SK-MEL-5 (cell line): ENCODE measurements around the gene PRX. TPM values are rescaled to one million over a fixed set of nuclear protein-coding genes. Genes with fewer than 3 reads are reported as not detected.
"Not testable (repeated sequence)": the region's sequence is repeated elsewhere in the genome, so short reads cannot be mapped to it uniquely, and the experiment has no call there.

Experiments used
- DNase-seq: peaks from one replicate; pipeline ENCODE4 v3.0.0-alpha.2; 2016; ENCODE audit warnings: low read depth, low spot score
- in situ Hi-C: cut with HindIII; loops from 2 replicates; pipeline ENCODE4 v1.10.0; 2016; ENCODE audit warnings: low sequenced_read_pairs, high pct_unique_total_duplicates, low pct_unique_long_range_greater_than_20kb
- total RNA-seq: library from RNA; depleted of rRNA; stranded (reverse); fragments of >200 nt; shearing (Covaris generic); gene quantifications from 2 replicates; pipeline ENCODE4 v1.2.3, GENCODE V29; 2014

Gene PRX
- total RNA-seq, 1 experiment from 2014 or later = 0.95 TPM

DNA sequence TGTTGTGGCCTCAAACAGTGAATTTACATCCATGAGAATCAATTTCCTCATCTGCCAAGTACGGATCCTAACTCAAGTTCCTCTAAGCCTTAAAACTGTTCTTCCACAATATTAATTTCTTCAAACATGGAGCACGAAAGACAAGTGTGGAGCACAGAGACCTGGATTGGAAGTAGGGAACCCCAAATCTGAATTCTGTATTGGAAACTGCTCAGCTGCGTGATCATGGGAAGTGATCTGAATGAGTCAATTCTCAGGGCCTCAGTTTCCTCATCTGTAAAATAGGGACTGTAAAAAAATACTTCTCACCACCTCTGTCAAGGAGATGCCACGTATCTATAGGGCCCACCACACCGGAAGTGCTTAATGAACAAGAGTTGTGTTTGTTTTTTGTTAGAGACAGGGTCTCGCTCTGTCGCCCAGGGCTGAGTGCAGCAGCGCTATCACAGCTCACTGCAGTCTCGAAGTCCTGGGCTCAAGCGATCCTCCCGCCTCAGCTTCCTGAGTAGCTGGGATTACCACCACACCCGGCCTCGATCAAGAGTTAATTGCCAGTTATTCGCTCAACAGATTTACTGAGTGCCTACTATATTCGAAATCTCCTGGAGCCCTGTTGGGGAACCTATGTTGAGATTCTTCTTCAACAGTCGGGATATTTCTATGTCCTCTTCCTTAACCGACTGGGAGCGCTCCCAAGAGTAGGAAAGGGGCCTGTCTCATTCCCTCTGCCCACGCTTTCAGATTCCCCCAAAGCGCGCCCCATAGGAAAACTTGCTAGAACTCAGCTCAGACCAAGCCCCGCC lies 29.4 kb upstream of the PRX start:
- DNase-seq = no peak
- in situ Hi-C loops = no loop called here

- in situ Hi-C loops = no loop called here
- DNase-seq = no peak
These were observed 28.6 kb upstream of the PRX start for GRCh38 chr19:40441719-40442253.

DNA sequence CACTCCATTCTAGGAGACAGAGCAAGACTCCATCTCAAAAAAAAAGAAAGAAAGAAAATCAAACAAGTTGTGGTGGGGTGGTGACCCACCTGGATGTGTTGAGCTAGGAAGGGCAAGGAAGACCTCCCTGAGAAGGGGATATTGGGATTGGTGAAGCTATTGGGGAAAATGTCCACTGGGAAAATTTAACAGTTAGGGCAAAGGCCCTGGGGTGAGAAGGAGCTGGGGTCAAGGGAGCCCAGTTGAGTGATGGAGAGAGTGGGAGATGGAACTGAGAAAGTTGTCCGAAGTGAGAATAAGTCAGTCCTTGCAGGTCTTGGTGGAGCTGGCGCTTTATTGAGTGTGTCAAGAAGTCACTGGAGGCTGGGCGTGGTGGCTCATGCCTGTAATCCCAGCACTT lies 25.1 kb upstream of the PRX start:
- no peak for DNase-seq
- in situ Hi-C loops = no loop called here

GRCh38 chr19:40433391-40434216 lies 20.4 kb upstream of the PRX start:
- peak; percentile 88 for DNase-seq
- in situ Hi-C loops = no loop called here

DNA sequence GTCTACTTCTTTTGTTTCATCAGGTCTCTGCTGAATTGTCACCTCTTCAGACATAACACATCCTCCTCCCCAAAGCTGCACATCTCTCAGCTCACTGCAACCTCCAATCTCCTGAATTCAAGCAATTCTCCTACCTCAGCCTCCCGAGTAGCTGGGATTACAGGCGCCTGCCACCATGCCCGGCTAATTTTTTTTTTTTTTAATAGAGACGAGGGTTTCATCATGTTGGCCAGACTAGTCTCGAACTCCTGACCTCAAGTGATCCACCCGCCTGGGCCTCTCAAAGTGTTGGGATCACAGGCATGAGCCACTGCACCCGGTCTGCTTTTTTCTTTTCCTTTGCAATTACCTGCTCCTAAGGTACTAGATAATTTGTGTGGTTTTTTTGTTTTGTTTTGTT lies 19.6 kb upstream of the PRX start:
- in situ Hi-C loops, DNase-seq: not testable (repeated sequence)

GRCh38 chr19:40431698-40432097 lies 18.5 kb upstream of the PRX start:
- no peak for DNase-seq
- in situ Hi-C loops = no loop called here

DNA sequence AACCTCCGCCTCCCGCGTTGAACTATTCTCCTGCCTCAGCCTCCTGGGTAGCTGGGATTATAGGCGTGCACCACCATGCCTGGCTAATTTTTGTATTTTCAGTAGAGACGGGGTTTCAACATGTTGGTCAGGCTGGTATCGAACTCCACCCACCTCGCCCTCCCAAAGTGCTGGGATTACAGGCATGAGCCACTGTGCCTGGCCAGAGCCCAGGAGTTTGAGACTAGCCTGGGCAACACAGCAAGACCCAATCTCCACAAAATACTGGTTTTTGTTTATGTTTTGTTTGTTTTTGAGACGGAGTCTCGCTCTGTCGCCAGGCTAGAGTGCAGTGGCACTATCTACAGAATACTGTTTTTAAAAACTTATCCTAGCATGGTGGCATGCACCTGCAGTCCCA lies 17.1 kb upstream of the PRX start:
- DNase-seq, in situ Hi-C loops: not testable (repeated sequence)

DNA sequence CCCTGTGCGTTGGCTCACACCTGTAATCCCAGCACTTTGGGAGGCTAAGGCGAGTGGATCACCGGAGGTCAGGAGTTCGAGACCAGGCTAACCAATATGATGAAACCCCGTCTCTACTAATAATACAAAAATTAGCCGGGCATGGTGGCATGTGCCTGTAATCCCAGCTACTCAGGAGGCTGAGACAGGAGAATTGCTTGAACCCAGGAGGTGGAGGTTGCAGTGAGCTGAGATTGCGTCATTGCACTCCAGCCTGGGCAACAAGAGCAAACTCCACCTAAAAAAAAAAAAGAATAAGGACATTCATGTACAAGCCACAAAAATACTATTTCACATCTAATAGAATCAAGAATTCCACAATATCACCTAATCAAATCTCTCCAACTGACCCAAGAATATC lies 15.0 kb upstream of the PRX start:
- DNase-seq, in situ Hi-C loops: not testable (repeated sequence)

DNA sequence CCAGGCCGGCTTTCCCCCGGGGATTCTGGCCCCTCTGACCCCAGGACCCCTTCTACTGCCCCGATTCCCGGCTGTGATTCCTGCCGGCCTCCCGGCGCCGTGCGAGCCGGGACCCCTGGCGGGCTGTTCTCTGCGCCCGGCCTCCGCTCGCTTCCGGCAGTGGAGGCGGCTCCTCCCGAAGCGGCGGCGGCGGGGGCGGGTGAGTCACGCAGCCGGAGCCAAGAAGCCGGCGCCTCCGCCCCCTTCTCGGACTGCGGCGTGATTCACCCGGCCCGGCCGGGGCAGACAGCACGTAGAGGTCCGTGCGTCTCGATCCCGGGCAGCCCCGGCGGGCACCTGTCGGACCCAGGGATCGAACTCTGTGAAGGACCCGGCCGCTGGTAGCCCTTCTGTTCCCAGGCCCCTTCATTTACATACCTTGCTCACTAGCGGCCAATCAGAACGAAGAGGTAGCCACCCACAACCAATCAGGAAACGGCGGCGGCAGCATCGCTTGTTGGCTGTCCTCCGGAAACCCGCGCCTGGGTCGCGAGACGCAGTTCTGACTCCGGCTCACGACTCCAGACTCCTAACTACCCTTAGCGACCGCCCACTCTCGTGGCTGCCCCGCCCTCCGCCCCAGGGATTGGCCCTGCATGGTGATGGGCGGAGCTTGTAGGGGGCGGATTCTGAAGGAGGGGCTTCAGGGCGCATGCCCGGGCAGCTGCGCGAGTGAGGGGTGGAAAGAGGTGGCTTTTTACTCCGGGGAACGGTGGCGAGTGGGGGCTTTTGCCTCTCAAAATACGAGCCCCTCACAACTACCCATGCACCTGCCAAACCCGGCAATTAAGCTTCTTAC lies 12.5 kb upstream of the PRX start, which contains the start of gene SERTAD1:
SERTAD1 (minus strand) TSS at position 543 of the 838 bp plus-strand sequence. CDS start 2,446 bp downstream, outside the sequence.
- in situ Hi-C loops = no loop called here
- DNase-seq = peak; percentile 99

DNA sequence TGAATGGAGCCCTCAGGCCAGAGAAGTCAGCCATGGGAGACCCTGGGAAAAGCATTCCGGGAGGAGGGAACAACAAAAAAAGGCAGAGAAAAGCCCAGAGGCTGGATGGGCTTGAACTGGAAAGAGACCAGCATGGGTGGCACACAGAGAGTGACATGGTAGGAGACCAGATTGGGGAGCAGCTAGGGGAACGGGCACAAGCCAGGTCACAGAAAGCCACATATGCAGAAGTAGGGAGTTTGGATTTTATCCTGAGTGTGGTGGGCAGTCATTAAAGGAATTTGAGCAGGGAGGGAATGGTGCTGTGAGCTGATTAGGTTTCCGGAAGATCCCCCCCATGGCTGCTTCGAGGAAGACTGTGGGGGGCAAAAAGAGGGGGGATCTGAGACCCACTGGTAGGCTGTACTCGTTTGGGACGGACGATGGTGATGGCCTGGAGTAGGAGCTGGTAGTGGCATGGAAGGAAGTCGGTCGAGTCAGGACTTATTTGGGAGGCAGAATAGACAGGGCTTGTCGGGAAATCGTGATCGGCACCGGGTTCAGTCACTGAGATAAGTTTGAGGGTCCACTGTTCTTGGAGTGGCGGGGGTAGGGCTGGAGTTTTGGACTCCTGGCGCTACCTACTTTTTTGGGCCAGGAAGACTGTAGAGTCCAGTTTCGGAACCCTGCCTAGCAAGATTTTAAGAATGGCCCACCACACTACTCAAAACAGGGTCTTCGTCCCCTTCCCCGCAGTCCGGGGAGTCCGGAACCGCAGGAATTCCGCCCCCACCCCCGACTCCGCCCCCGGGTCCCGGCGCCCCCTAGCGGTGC lies 11.7 kb upstream of the PRX start:
- in situ Hi-C loops = no loop called here
- DNase-seq = peak; percentile 46

GRCh38 chr19:40423938-40424337 lies 10.8 kb upstream of the PRX start:
- no peak for DNase-seq
- in situ Hi-C loops = no loop called here

DNA sequence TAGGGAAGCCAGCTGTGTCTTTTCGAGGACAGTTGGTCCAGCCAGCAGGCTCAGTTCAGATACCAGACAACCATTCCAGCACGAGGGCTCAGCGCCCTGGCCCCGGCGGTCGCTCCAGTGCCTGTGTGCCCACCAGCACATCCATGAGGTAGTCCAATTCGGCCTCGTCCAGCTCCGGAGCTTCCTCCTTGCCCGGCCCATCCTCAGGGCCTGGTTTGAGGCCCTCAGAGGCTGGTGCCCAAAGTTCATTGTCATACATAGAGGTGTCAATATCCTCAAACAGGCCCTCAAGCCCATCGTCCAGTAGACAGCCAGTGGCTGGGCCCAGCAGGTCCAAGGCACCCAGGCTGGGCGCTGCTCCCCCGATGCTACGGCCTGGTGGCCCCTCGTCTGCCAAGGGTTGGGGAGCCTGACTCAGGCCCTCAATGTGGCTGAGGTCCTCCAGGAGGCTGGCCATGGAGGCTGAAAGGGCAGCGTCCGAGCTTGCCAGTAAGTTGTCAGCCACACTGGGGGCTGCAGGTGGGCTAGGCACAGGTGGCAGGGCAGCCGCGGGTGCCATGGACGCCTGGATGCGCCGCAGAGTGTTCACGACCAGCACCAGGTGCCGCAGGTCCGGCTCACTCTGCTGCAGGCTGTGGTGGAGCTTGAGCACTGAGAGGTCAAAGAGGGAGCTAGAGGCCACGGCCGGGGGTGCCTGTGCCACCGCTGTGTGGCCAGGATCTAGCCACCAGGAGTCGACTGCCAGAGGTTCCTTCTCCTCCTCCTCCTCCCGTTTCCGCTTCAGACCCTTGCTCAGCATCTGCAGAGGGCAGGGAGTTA lies 9.8 kb upstream of the PRX start:
- DNase-seq = no peak
- in situ Hi-C loops = no loop called here

DNA sequence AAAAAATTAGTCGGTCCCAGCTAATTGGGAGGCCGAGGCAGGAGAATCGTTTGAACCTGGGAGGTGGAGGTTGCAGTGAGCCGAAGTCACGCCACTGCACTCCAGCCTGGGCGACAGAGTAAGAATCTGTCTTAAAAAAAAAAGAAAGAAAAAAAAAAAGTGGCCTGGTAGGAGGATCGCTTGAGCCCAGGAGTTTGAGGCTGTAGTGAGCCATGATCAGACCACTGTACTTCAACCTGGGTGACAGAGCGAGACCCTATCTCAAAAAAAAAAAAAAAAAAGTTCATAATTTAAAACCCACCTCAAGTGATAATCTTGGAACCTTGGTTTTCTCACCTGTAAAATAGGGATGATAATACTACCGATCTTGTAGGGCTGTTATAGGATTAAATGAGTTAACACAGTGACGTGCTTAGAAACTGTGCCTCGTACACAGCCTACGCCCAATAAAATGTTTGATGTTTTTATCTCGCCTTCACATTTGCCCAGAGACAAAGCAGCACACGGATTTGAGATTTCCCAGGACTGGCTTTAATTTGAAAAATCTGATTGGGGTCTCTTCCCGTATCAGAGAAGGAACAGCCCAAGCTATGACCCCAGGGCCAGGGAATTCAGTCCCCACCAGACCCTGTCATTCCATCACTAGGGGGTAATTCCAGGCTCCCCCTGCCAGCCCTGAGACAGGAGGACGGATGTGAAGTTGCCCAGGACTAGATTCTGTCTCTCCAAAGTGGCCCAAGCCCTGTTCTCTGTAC lies 9.0 kb upstream of the PRX start:
- in situ Hi-C loops = no loop called here
- DNase-seq = no peak

GRCh38 chr19:40420766-40421765 lies 7.9 kb upstream of the PRX start:
- in situ Hi-C loops = no loop called here
- DNase-seq = peak; percentile 85

GRCh38 chr19:40420451-40420765 lies 7.2 kb upstream of the PRX start:
- no peak for DNase-seq
- in situ Hi-C loops = no loop called here
